Choroid plexus epithelial cell (primary cell): ENCODE measurements around the gene ATN1.
A peak's percentile ranks its signal among the peaks of the same experiment; 100 is the strongest.

ENCODE experiments used
- DNase-seq: peaks from one replicate; pipeline ENCODE4 v3.0.0-alpha.2; 2010; ENCODE audit warnings: low read depth
- H3K4me3 ChIP-seq: 2 replicates; pipeline ENCODE4 v1.5.1; 2011; ENCODE audit warnings: low read depth, mild to moderate bottlenecking, control low read depth, low read length, moderate library complexity
- CTCF ChIP-seq: conservative IDR thresholded peaks from 2 replicates; pipeline ENCODE4 v1.5.1; 2011; ENCODE audit warnings: low read depth, mild to moderate bottlenecking, control low read depth, inconsistent platforms, low read length, moderate library complexity

The ATN1 gene

GRCh38 chr12:6923003-6923732, 4.6 kb upstream of the ATN1 start:
- DNase-seq: no peak
- no peak overlapping the region for H3K4me3 ChIP-seq
- TF ChIP-seq CTCF: no peak

GRCh38 chr12:6923851-6924250, 3.9 kb upstream of the ATN1 start:
- DNase-seq: no peak
- no peak for TF ChIP-seq CTCF
- H3K4me3 ChIP-seq: no peak overlapping the region

GRCh38 chr12:6925239-6925539, 2.6 kb upstream of the ATN1 start:
- TF ChIP-seq CTCF: no peak
- no peak overlapping the region for H3K4me3 ChIP-seq
- peak; percentile 44 for DNase-seq

GRCh38 chr12:6925540-6926279, 2.0 kb upstream of the ATN1 start:
- DNase-seq: peak; percentile 63
- no peak for TF ChIP-seq CTCF
- peak overlapping the region; percentile 42 for H3K4me3 ChIP-seq

GRCh38 chr12:6928022-6928702, 403 bp downstream of the ATN1 start:
- no peak for TF ChIP-seq CTCF
- H3K4me3 ChIP-seq: peak overlapping the region; percentile 79
- DNase-seq: no peak

GRCh38 chr12:6928703-6929407, 1.1 kb downstream of the ATN1 start:
- no peak for DNase-seq
- peak overlapping the region; percentile 79 for H3K4me3 ChIP-seq
- TF ChIP-seq CTCF: no peak
